NCI-H1694 (cell line): ENCODE results near the gene SUZ12.
"Not testable (repeated sequence)": the region's sequence is repeated elsewhere in the genome, so short reads cannot be mapped to it uniquely, and the experiment has no call there.

Experiments used
- DNase-seq: peaks from one replicate; lab custom pipeline; 2025; lab: John Stamatoyannopoulos, UW

SUZ12 gene

GRCh38 chr17:31936615-31937609 lies at the start of gene SUZ12:
Gene SUZ12, plus strand, starts transcription at chr17:31937007. Its CDS starts 240 bp downstream, at chr17:31937247.
- DNase-seq = peak; percentile 88

GRCh38 chr17:31888124-31888523 lies 48.7 kb upstream of the SUZ12 start:
- DNase-seq = no peak

- no peak for DNase-seq
Observed at GRCh38 chr17:31900877-31901276, 35.9 kb upstream of the SUZ12 start.

GRCh38 chr17:31902693-31903092 lies 34.1 kb upstream of the SUZ12 start:
- no peak for DNase-seq

- no peak for DNase-seq
Observed at GRCh38 chr17:31903401-31903800, 33.4 kb upstream of the SUZ12 start.

DNA sequence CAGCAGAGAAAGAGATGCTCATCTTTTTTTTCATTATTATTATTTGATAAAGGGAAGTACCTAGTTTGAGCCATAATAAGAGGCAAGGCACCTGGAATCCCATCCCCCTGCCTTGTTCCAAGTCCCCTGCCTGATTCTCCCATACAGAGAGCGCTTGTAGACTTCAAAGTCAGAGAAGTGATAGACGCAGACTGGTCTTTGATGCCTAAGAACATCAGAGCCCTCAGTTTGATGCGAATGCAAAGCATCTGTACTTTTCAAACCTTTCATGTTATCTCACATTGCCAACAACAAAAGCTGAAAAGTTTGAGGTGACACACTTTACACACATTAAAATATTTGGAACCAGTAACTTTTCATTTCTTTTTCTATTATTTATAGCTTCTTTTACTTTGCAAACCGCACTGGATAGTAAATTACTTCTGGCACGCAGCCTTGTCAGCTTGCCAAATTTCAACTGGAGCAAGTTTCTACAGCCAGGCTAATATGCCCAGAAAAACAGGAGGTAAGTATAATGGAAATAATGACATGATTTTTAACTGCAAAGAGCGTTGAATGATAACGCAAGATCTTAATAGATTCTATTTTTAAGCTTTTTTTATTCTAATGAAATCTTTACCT lies 29.4 kb upstream of the SUZ12 start:
- DNase-seq = peak; percentile 13

GRCh38 chr17:31908386-31908785 lies 28.4 kb upstream of the SUZ12 start:
- no peak for DNase-seq

DNA sequence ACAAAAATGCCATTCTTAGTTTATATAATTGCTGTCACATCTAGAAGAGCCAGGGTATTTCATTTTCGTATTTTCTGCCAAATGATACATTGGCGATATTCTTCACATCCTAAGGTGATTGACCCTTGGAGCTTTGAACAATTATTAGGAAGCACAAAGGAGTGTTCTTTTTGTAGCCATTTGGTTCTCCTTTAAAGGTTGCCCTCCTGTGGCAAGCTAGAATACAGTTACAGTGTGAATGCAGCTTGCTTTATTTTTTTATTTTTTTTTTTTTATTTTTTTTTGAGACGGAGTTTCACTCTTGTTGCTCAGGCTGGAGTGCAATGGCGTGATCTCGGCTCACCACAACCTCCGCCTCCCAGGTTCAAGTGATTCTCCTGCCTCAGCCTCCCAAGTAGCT lies 24.1 kb upstream of the SUZ12 start:
- DNase-seq = peak; percentile 16

- no peak for DNase-seq
Observed at GRCh38 chr17:31915456-31916100, 21.2 kb upstream of the SUZ12 start.

GRCh38 chr17:31916491-31917064 lies 20.2 kb upstream of the SUZ12 start:
- DNase-seq = no peak

GRCh38 chr17:31917065-31917529 lies 19.7 kb upstream of the SUZ12 start:
- no peak for DNase-seq

DNA sequence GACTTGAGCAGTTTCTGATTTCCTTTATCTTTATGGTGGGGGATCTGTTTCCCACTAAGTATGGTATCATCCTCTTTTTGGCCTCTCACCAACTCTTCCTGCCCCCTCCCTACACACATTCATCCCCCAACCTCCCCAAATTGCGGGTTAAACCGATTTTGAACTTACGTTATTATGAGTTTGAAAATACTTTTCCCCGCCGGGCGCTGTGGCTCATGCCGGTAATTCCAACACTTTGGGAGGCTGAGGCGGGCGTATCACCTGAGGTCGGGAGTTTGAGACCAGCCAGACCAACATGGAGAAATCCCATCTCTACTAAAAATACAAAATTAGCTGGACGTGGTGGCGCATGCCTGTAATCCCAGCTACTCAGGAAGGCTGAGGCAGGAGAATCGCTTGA lies 19.1 kb upstream of the SUZ12 start:
- DNase-seq = not testable (repeated sequence)

DNA sequence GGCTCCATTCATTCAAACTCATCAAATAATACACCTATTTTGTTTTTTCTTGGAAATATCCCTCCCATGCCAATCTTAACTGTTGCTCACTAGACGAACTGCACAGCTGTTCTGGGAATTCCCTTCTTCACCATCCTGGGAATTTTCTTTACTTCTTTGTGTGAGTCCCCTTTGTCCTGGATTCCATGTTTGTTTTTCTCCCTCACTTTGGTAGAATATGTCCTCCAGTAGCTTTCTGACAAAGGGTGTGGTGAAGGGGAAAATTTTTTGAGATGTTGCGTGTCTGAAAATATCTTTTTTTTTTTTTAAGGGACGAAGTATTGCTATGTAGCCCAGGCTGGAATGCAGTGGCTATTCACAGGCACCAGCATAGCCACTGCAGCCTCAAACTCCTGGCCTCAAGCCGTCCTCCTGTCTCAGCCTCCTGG lies 18.1 kb upstream of the SUZ12 start:
- no peak for DNase-seq

GRCh38 chr17:31919802-31920525 lies 16.8 kb upstream of the SUZ12 start:
- DNase-seq = no peak

GRCh38 chr17:31926100-31926729 lies 10.6 kb upstream of the SUZ12 start:
- no peak for DNase-seq

DNA sequence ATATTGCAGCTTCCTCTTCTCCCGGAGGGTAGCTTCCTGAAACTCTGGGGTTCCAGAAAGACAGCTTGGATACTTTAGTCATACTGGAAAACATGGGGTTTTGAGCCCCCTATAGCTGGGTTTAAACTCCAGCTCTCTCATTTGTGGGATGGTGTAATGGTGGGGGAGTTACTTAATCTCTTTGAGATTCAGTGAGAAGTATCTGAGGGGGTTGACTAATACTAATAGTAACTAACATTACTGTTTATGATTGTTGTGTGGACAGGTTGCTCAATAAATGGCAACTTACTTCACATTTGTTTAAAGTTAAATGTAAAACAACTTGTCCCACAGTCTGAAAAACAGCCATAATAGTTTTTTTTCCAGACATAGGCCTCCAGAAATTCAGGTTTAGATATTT lies 5.1 kb upstream of the SUZ12 start:
- DNase-seq = no peak

DNA sequence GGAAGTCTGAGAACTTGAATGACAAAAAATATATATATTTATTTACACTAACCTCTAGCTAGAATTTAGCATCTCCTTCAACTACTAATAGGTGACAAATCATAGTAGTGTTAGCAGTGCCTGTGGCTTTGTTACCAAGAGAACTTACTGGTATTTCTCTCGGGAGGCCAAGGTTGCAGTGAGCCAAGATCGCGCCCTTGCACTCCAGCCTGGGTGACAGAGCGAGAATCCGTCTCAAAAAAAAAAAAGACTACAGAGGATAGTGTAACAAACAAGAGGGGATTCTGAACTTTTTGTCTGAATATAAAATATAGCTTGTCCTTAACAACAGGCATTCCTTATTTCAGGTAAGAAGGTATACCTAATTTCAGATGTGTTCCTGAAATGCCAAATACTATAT lies 1.3 kb upstream of the SUZ12 start:
- DNase-seq = no peak

GRCh38 chr17:31937926-31938641 lies 1.3 kb downstream of the SUZ12 start:
- DNase-seq = not testable (repeated sequence)

- not testable (repeated sequence) for DNase-seq
Observed at GRCh38 chr17:31941916-31942315, 5.1 kb downstream of the SUZ12 start.

GRCh38 chr17:31942396-31942795 lies 5.6 kb downstream of the SUZ12 start:
- not testable (repeated sequence) for DNase-seq
